Neuron (in vitro differentiated cells): ENCODE data around the gene YAP1.

Source experiments
- H2AFZ ChIP-seq: one replicate; pipeline ENCODE4 v1.6.1; 2013; ENCODE audit warnings: low read depth, mild to moderate bottlenecking, inconsistent platforms, low read length, moderate library complexity
- H3K27me3 ChIP-seq: one replicate; pipeline ENCODE4 v1.6.1; 2013; ENCODE audit warnings: low read length; ENCODE audit not compliant: insufficient read depth
- H3K36me3 ChIP-seq: one replicate; pipeline ENCODE4 v1.6.1; 2013; ENCODE audit warnings: low read length; ENCODE audit not compliant: insufficient read depth
- H3K4me1 ChIP-seq: one replicate; pipeline ENCODE4 v1.6.1; 2013; ENCODE audit warnings: low read length; ENCODE audit not compliant: insufficient read depth
- H3K4me3 ChIP-seq: 2 replicates; pipeline ENCODE4 v1.5.1; 2013; ENCODE audit warnings: mild to moderate bottlenecking, low read length, moderate library complexity
- H3K9me3 ChIP-seq: one replicate; pipeline ENCODE4 v1.6.1; 2013; ENCODE audit warnings: low read length

The YAP1 gene

GRCh38 chr11:102121329-102121728 is 11.1 kb downstream of the YAP1 start:
- peaks cover 13% of the 10 kb centered on the region for H3K36me3 ChIP-seq

GRCh38 chr11:102134597-102134996 is 24.4 kb downstream of the YAP1 start:
- no peaks in the 10 kb centered on the region for H3K4me1 ChIP-seq
- no peaks in the 10 kb centered on the region for H3K27me3 ChIP-seq
- H3K36me3 ChIP-seq = peaks cover 13% of the 10 kb centered on the region
- no peak overlapping the region for H3K4me3 ChIP-seq
- H3K9me3 ChIP-seq = no peaks in the 10 kb centered on the region
- no peak overlapping the region for H2AFZ ChIP-seq

More at GRCh38 chr11:102121329-102121728, 11.1 kb downstream of the YAP1 start:
- H3K27me3 ChIP-seq = no peaks in the 10 kb centered on the region
- H3K9me3 ChIP-seq = peaks cover 12% of the 10 kb centered on the region
- H3K4me3 ChIP-seq = no peak overlapping the region
- H3K4me1 ChIP-seq = peaks cover 35% of the 10 kb centered on the region
- H2AFZ ChIP-seq = no peak overlapping the region

DNA sequence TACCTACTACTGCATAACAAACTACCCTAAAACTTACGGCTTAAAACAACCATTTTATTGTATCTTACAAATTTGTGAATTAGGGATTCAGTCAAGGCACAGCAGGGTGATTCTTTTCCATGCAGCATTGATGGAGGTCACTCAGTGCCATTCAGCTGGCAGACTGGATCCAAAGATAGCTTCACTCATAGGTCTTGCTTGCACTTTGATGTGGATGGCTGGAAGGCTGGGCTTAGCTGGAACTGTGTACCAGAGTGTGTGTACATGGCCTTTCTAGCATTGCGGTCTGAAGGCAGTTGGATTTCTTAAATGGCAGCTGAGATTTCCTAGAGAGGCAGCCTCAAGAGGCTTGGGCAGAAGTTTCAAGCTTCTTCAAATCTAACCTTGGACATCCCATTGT is 25.0 kb downstream of the YAP1 start:
- no peak overlapping the region for H2AFZ ChIP-seq
- no peaks in the 10 kb centered on the region for H3K27me3 ChIP-seq
- H3K9me3 ChIP-seq = no peaks in the 10 kb centered on the region
- no peak overlapping the region for H3K4me3 ChIP-seq
- H3K4me1 ChIP-seq = no peaks in the 10 kb centered on the region
- H3K36me3 ChIP-seq = peaks cover 13% of the 10 kb centered on the region

DNA sequence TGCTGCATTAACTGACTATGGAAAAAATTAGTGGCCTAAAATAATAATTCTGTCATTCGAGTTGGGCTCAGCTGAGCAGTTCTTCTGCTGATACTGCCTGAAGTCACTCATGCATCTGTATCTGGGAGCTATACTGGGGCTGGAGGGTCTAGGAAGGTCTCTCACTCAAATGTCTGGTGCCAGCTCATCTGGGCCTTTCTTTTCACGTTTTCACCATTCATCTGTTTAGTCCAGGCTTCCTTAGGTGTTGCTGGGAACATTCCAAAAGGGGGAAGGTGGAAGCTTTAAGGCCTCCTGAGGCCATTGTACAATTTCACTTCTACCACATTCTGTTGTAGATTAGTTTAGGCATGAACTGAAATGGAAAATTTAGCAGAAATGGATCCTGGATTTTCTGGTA is 28.0 kb downstream of the YAP1 start:
- H3K36me3 ChIP-seq = peaks cover 10% of the 10 kb centered on the region
- no peaks in the 10 kb centered on the region for H3K9me3 ChIP-seq
- H3K4me3 ChIP-seq = no peak overlapping the region
- no peaks in the 10 kb centered on the region for H3K4me1 ChIP-seq
- no peak overlapping the region for H2AFZ ChIP-seq
- H3K27me3 ChIP-seq = no peaks in the 10 kb centered on the region

GRCh38 chr11:102138670-102139069 is 28.4 kb downstream of the YAP1 start:
- Histone ChIP-seq H2AFZ (no peak overlapping the region), H3K9me3 (no peaks in the 10 kb centered on the region), H3K4me3 (no peak overlapping the region), H3K27me3 (no peaks in the 10 kb centered on the region), H3K4me1 (no peaks in the 10 kb centered on the region), H3K36me3 (peaks cover 10% of the 10 kb centered on the region)

DNA sequence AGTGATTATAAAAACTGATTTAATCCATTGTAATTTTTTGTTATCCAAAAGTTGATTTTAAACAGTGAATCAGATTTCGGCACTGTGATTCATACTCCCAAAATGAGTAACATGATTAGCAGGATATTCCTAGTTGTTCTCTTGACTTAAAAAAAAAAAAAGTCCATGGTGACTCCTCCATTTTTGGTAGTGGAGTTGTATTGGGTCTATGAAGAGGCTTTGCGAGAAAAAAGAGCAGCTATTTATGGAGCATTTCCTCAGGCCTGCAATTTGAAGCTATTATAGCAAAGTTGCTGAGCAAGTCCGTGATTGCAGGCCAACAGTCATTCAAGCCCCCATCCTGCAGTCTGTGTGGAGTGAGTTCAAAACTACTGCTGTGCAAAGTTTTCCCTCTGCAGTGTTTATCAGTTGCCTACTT is 28.8 kb downstream of the YAP1 start:
- Histone ChIP-seq H3K4me1 (peaks cover 4% of the 10 kb centered on the region), H3K4me3 (no peak overlapping the region), H3K36me3 (peaks cover 10% of the 10 kb centered on the region)

GRCh38 chr11:102142333-102142732 is 32.1 kb downstream of the YAP1 start:
- Histone ChIP-seq H3K4me3 (no peak overlapping the region), H3K27me3 (no peaks in the 10 kb centered on the region), H3K9me3 (no peaks in the 10 kb centered on the region), H3K36me3 (no peaks in the 10 kb centered on the region), H2AFZ (no peak overlapping the region), H3K4me1 (peaks cover 21% of the 10 kb centered on the region)

More for the DNA sequence above, 28.8 kb downstream of the YAP1 start:
- Histone ChIP-seq H3K27me3 (no peaks in the 10 kb centered on the region), H3K9me3 (no peaks in the 10 kb centered on the region), H2AFZ (no peak overlapping the region)

GRCh38 chr11:102143867-102144266 is 33.6 kb downstream of the YAP1 start:
- peaks cover 21% of the 10 kb centered on the region for H3K4me1 ChIP-seq

GRCh38 chr11:102144357-102145355 is 34.4 kb downstream of the YAP1 start:
- peaks cover 21% of the 10 kb centered on the region for H3K4me1 ChIP-seq
- H3K27me3 ChIP-seq = no peaks in the 10 kb centered on the region
- no peaks in the 10 kb centered on the region for H3K9me3 ChIP-seq

More at GRCh38 chr11:102143867-102144266, 33.6 kb downstream of the YAP1 start:
- Histone ChIP-seq H3K9me3 (no peaks in the 10 kb centered on the region), H3K36me3 (no peaks in the 10 kb centered on the region), H3K4me3 (no peak overlapping the region), H3K27me3 (no peaks in the 10 kb centered on the region), H2AFZ (no peak overlapping the region)

GRCh38 chr11:102147015-102147414 is 36.8 kb downstream of the YAP1 start:
- H3K4me1 ChIP-seq = peaks cover 21% of the 10 kb centered on the region
- H2AFZ ChIP-seq = no peak overlapping the region
- no peaks in the 10 kb centered on the region for H3K27me3 ChIP-seq
- no peak overlapping the region for H3K4me3 ChIP-seq
- no peaks in the 10 kb centered on the region for H3K36me3 ChIP-seq
- H3K9me3 ChIP-seq = no peaks in the 10 kb centered on the region

More at GRCh38 chr11:102144357-102145355, 34.4 kb downstream of the YAP1 start:
- Histone ChIP-seq H3K36me3 (no peaks in the 10 kb centered on the region), H2AFZ (no peak overlapping the region), H3K4me3 (no peak overlapping the region)

- no peaks in the 10 kb centered on the region for H3K36me3 ChIP-seq
These were observed 37.4 kb downstream of the YAP1 start for GRCh38 chr11:102147632-102148031.

DNA sequence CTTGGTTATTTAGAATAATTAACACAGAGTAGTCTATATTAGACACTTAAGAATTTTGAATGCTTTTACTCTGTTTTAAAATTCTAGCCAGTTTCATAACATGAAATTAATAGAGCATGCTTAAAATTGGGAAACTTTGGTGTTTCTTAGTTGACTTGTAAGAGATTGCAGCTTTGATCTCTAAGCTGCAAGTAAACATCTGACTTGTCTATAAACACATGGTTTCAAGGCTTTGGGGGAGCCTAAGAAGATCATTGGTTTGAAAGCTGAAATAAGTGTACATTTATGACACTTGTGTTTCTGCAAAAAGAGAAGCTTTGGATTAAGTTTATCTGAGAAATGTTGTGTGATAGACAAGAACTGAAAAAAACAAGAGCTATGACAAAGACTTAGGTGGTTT is 37.8 kb downstream of the YAP1 start:
- Histone ChIP-seq H3K36me3 (no peaks in the 10 kb centered on the region), H3K4me3 (no peak overlapping the region), H3K27me3 (no peaks in the 10 kb centered on the region), H3K9me3 (no peaks in the 10 kb centered on the region), H2AFZ (no peak overlapping the region), H3K4me1 (peaks cover 21% of the 10 kb centered on the region)

More at GRCh38 chr11:102147632-102148031, 37.4 kb downstream of the YAP1 start:
- H3K4me3 ChIP-seq = no peak overlapping the region
- H2AFZ ChIP-seq = no peak overlapping the region
- no peaks in the 10 kb centered on the region for H3K9me3 ChIP-seq
- peaks cover 21% of the 10 kb centered on the region for H3K4me1 ChIP-seq
- no peaks in the 10 kb centered on the region for H3K27me3 ChIP-seq

- H3K4me1 ChIP-seq = no peaks in the 10 kb centered on the region
- H3K36me3 ChIP-seq = peaks cover 2% of the 10 kb centered on the region
- H3K4me3 ChIP-seq = no peak overlapping the region
- no peaks in the 10 kb centered on the region for H3K9me3 ChIP-seq
- H2AFZ ChIP-seq = no peak overlapping the region
- no peaks in the 10 kb centered on the region for H3K27me3 ChIP-seq
These were observed 41.7 kb downstream of the YAP1 start for GRCh38 chr11:102151784-102152525.
